Prostate gland (tissue), 2 donors: Measurements from ENCODE around the gene DBH. TPM values are rescaled to one million over a fixed set of nuclear protein-coding genes. Genes with fewer than 3 reads are reported as not detected.

Experiments used
- DNase-seq: peaks from one replicate; pipeline ENCODE4 v3.0.0-alpha.2; 2019; ENCODE audit warnings: low spot score
- H3K27ac ChIP-seq, 2 donors: fragments of 200-600 bp; sonication (generic); 2 replicates each; pipeline ENCODE4 v1.5.1; 2017 to 2019
- H3K27me3 ChIP-seq: fragments of 200-600 bp; sonication (generic); replicated peaks from 2 replicates; pipeline ENCODE4 v1.5.1; 2019; ENCODE audit not compliant: insufficient read depth
- H3K36me3 ChIP-seq, 2 donors: fragments of 200-600 bp; sonication (generic); 1 replicate in 1 of 2; 2 replicates in 1 of 2; pipeline versions ENCODE4 v1.5.1 to v1.8.1; 2017 to 2019
- H3K4me1 ChIP-seq: fragments of 200-600 bp; sonication (generic); replicated peaks from 2 replicates; pipeline ENCODE4 v1.5.1; 2019
- H3K4me3 ChIP-seq, 2 donors: fragments of 200-600 bp; sonication (generic); 2 replicates each; pipeline ENCODE4 v1.5.1; 2017 to 2019
- H3K9me3 ChIP-seq: fragments of 200-600 bp; sonication (generic); 2 replicates; pipeline ENCODE4 v1.5.1; 2017
- POLR2A ChIP-seq: fragments of 450-650 bp; IDR thresholded peaks from one replicate; pipeline ENCODE4 v1.6.1; 2016; ENCODE audit warnings: antibody characterized with exemption, mild to moderate bottlenecking
- POLR2AphosphoS5 ChIP-seq: sonication (generic); formaldehyde crosslinking; IDR thresholded peaks from one replicate; pipeline ENCODE4 v1.6.1; 2017; ENCODE audit warnings: antibody characterized with exemption
- WGBS: methylation state at CpG from one replicate; pipeline ENCODE4 v1.1.5; 2018; 5-methylcytosine and 5-hydroxymethylcytosine counted together
- intact Hi-C: fragments of 100-400 bp; cut with DNase I; formaldehyde crosslinking; loops from one replicate; pipeline ENCODE4 v1.14.2; 2022
- total RNA-seq, 2 donors: library from RNA; depleted of rRNA; stranded (reverse); fragments of >200 nt; gene quantifications; one replicate each; pipeline ENCODE4 v1.1.0, GENCODE V29; 2016
- TF ChIP-seq, protein P1 (sequence below), 4 experiments: fragments of 200-600 bp in 2 of 4; fragments of 450-650 bp in 2 of 4; sonication (generic) in 2 of 4; IDR thresholded peaks; 1 replicate in 3 of 4; 2 replicates in 1 of 4; pipeline ENCODE4 v1.5.1; 2016 to 2019; ENCODE audit warnings: antibody characterized with exemption in 4 of 4, mild to moderate bottlenecking in 2 of 4, moderate library complexity in 2 of 4

Gene DBH
- not detected for total RNA-seq

DNA sequence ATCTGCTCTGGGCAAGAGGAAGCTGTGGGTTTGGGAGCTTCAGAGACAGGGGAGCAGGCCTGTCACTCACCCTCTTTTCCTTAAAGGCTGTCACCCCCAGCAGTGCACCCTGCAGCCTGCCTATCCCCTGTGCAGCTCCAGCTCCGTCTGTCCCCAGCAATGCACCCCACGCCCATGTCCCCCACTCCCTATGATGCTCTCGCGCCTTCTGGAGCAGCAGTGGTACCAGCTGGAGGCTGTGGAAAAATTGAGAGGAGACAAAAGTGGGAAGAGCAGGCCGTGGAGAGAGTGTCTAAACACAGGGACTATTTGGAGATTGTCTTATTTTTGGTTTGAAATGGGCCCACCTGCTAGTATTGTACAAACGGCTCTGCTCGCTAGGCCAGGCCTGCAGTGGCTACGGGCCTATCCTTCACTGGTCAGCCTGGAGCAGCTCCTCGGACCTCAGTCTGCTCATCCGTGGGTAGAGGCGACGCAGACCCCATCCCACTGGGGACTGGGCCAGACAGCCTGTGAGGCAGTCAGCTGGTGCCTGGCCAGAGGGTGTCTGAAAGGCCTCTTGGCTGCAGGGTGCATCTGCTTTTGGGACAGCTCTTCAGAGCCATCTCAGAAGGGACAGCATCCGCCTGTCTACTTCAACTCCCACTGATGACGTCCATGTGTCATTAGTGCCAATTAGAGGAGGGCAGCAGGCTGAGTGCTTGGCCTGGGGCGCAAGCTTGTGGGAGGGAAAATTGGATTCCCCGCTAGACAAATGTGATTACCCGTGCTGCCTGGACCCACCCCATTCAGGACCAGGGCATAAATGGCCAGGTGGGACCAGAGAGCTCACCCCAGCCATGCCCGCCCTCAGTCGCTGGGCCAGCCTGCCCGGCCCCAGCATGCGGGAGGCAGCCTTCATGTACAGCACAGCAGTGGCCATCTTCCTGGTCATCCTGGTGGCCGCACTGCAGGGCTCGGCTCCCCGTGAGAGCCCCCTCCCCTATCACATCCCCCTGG is at the start of gene DBH:
TSS of gene DBH (plus strand) at position 831 of the 999 bp plus-strand sequence. CDS start at position 840, 9 bp downstream.
- peaks cover 2% of the 10 kb centered on the region for H3K27me3 ChIP-seq
- TF ChIP-seq, protein P1, sequence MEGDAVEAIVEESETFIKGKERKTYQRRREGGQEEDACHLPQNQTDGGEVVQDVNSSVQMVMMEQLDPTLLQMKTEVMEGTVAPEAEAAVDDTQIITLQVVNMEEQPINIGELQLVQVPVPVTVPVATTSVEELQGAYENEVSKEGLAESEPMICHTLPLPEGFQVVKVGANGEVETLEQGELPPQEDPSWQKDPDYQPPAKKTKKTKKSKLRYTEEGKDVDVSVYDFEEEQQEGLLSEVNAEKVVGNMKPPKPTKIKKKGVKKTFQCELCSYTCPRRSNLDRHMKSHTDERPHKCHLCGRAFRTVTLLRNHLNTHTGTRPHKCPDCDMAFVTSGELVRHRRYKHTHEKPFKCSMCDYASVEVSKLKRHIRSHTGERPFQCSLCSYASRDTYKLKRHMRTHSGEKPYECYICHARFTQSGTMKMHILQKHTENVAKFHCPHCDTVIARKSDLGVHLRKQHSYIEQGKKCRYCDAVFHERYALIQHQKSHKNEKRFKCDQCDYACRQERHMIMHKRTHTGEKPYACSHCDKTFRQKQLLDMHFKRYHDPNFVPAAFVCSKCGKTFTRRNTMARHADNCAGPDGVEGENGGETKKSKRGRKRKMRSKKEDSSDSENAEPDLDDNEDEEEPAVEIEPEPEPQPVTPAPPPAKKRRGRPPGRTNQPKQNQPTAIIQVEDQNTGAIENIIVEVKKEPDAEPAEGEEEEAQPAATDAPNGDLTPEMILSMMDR (IDR thresholded peaks at IDR 0.05), result no peak
- no peak for TF ChIP-seq POLR2A
- no peak for TF ChIP-seq POLR2AphosphoS5
- H3K27ac ChIP-seq, result no peak within 1 kb of the TSS
- no peaks in the 10 kb centered on the region for H3K36me3 ChIP-seq
- no peaks in the 10 kb centered on the region for H3K9me3 ChIP-seq
- DNase-seq, result no peak
- H3K4me1 ChIP-seq, result no peaks in the 10 kb centered on the region
- intact Hi-C loops, result no loop called here
- no peak within 1 kb of the TSS for H3K4me3 ChIP-seq
- WGBS, result 92% methylated on average over 24 of the region's 24 CpGs

GRCh38 chr9:133587051-133587450 is 49.1 kb upstream of the DBH start:
- Histone ChIP-seq H3K9me3 (no peaks in the 10 kb centered on the region), H3K4me1 (peaks cover 12% of the 10 kb centered on the region), H3K27me3 (no peaks in the 10 kb centered on the region), H3K27ac (no peak overlapping the region), H3K36me3 (no peaks in the 10 kb centered on the region), H3K4me3 (no peak overlapping the region)
- 83% methylated on average over 8 of the region's 8 CpGs for WGBS
- TF ChIP-seq POLR2A, result no peak
- TF ChIP-seq, protein P1 (IDR thresholded peaks at IDR 0.05), result no peak
- no peak for TF ChIP-seq POLR2AphosphoS5
- intact Hi-C loops, result no loop called here
- DNase-seq, result no peak

DNA sequence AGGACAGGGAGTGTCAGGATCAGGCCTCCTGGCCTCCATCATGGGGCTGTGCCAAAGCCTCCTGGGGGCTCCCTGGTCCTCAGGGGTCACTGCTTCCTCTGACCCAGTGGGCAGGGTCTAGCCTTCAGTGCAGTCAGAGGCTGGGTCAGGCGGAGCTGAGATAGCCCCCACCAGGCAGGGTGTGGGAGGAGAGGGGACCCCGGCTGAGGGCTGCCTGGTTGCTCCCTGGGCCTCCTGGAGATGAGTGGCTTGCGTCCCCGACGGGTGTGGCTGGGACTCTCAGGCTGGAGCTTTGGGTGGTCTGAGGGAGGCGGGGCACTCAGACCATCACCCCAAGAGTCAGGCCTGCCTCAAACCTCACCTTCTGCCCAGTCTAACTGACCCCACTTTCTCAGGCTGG is 48.7 kb upstream of the DBH start:
- TF ChIP-seq, protein P1 (IDR thresholded peaks at IDR 0.05), result no peak
- TF ChIP-seq POLR2A (no peak), POLR2AphosphoS5 (no peak)
- Histone ChIP-seq H3K36me3 (no peaks in the 10 kb centered on the region), H3K4me1 (peaks cover 12% of the 10 kb centered on the region), H3K9me3 (no peaks in the 10 kb centered on the region), H3K4me3 (no peak overlapping the region), H3K27ac (no peak overlapping the region), H3K27me3 (no peaks in the 10 kb centered on the region)
- WGBS, result 97% methylated on average over 6 of the region's 6 CpGs
- DNase-seq, result no peak
- intact Hi-C loops, result no loop called here

DNA sequence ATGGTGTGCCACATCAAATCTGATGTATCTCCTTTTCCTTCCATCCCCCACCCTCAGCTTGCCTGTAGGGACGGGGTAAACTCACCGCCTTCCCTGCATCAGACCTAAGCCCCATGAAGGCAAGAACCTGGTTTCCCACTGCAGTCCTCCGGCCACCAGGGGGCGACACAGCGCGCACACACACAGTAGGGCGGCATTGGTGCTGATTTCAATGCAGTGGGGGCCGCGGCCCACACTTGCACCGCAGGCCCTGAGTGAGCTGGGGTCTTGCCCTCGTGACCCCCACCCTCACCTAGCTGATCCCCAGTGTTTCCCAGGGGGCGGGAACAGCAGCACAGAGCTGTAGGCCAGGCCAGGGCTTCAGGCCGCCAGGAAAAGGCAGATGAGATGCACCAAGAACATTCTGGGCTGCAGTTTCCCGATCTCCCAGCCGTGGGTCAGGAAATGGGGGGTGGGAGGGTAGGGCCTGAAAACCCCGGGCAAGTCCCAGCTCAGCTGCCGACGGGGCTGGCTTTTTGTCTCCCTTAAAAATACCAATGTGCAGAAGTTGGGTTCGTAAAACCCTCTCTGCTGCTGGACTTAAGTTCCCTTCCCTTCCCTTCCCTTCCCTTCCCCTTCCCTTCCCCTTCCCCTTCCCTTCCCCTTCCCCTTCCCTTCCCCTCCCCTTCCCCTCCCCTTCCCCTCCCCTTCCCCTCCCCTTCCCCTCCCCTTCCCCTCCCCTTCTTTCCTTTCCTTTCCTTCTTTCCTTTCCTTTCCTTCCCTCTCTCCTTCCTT is 46.5 kb upstream of the DBH start:
- H3K4me3 ChIP-seq, result no peak overlapping the region
- intact Hi-C loops, result no loop called here
- peaks cover 9% of the 10 kb centered on the region for H3K4me1 ChIP-seq
- WGBS, result 45% methylated on average over 19 of the region's 19 CpGs
- no peaks in the 10 kb centered on the region for H3K36me3 ChIP-seq
- no peak overlapping the region for H3K27ac ChIP-seq
- no peaks in the 10 kb centered on the region for H3K9me3 ChIP-seq
- H3K27me3 ChIP-seq, result no peaks in the 10 kb centered on the region
- no peak for DNase-seq
- TF ChIP-seq, protein P1 (IDR thresholded peaks at IDR 0.05), result peak in 2 of 4 experiments; percentile 11 to 28
- TF ChIP-seq POLR2A, result no peak
